ENCODE measurements around the gene P2RX7.

DNA sequence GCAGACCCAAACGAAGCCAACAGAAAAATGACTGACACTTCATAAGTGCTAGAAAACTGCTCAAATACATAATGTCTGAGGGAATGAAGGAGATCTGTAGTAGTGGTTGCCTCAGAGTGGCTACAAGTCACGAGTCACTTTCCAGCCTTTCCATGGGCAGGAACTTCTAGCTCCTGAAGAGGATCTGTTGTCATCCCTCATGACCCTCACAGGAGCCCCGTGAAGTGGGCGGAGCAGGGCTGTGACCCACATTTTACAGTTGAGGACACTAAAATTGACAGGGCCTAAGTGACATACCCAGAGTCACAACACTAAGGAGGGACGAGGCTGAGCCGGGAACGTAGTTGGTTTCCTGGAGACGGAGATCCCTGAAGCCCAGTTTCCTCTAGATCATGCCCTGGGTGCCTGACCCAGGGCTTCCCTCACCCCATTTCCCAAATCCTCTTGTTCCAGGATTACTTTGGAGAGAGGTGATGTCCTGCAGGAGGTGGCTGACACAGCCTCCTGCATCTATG is 45.8 kb upstream of the P2RX7 start:
- no peak for TF ChIP-seq POLR2A (IDR thresholded peaks at IDR 0.05)
- TF ChIP-seq, protein P1, sequence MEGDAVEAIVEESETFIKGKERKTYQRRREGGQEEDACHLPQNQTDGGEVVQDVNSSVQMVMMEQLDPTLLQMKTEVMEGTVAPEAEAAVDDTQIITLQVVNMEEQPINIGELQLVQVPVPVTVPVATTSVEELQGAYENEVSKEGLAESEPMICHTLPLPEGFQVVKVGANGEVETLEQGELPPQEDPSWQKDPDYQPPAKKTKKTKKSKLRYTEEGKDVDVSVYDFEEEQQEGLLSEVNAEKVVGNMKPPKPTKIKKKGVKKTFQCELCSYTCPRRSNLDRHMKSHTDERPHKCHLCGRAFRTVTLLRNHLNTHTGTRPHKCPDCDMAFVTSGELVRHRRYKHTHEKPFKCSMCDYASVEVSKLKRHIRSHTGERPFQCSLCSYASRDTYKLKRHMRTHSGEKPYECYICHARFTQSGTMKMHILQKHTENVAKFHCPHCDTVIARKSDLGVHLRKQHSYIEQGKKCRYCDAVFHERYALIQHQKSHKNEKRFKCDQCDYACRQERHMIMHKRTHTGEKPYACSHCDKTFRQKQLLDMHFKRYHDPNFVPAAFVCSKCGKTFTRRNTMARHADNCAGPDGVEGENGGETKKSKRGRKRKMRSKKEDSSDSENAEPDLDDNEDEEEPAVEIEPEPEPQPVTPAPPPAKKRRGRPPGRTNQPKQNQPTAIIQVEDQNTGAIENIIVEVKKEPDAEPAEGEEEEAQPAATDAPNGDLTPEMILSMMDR (IDR thresholded peaks at IDR 0.05), result no peak
